HG02943 (cell line): Measurements from ENCODE around the gene FAM13B.
"Not testable (repeated sequence)": the region's sequence is repeated elsewhere in the genome, so short reads cannot be mapped to it uniquely, and the experiment has no call there.

Experiments
- ATAC-seq: cut with Tn5 transposase; IDR thresholded peaks from one replicate; pipeline ENCODE4 v1.9.1; 2021; ENCODE audit warnings: mild to moderate bottlenecking, low read depth, moderate library complexity; ENCODE audit not compliant: unreplicated experiment

The FAM13B gene

GRCh38 chr5:138032572-138033385 lies at the start of gene FAM13B:
Gene FAM13B (minus strand): TSS chr5:138033079. CDS start chr5:138019111, 13,968 bp downstream.
- peak; percentile 45 for ATAC-seq

DNA sequence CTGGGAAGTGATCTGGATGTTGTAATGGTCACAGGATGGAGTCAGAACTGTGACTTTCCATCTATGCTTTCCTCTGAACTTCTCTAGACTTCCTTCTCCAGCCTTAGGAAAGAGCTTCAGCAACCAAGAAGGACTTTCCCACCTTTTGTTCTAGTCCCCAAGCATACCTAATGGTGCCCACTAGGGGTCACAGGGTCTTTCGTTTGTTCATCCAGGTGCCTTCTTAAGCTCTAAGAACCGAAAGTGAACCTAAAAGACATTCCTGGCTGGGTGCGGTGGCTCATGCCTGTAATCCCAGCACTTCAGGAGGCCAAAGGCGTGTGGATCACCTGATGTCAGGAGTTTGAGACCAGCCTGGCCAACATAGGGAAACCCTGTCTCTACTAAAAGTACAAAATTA lies 49.2 kb upstream of the FAM13B start:
- no peak for ATAC-seq

DNA sequence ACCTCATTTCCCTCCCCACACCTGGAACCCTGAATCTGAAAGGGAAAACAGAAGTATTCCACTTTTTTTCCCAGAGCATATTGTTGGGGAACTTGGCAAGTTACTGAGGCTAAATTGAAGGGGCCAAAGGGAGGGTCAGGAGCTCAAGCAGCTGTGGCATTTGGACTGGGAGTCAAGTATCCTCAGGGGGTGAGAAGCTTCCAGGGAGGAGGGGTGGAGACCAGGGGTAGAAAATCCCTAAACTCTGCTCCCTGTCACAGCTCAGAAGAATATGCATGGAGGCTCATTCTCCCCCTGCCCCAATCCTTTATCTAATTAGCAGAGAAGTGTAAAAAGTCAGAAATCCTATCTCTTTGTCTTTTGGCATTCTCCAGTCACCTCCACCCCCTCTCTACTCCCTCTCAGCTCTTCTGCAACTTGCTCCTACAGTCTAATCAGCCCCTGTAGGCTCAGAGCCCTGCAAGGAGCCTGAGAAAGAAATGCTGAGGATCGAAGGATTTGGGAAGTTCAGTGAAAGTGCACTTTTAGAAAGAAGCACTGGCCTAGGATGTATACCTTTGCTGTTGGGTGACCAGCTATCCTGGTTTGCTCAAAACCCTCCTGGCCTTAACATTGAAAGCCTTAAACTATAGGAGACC lies 45.2 kb upstream of the FAM13B start:
- ATAC-seq: no peak

- ATAC-seq: no peak
These were observed 44.3 kb upstream of the FAM13B start for GRCh38 chr5:138077064-138077696.

GRCh38 chr5:138070026-138070425 lies 37.1 kb upstream of the FAM13B start:
- ATAC-seq: not testable (repeated sequence)

DNA sequence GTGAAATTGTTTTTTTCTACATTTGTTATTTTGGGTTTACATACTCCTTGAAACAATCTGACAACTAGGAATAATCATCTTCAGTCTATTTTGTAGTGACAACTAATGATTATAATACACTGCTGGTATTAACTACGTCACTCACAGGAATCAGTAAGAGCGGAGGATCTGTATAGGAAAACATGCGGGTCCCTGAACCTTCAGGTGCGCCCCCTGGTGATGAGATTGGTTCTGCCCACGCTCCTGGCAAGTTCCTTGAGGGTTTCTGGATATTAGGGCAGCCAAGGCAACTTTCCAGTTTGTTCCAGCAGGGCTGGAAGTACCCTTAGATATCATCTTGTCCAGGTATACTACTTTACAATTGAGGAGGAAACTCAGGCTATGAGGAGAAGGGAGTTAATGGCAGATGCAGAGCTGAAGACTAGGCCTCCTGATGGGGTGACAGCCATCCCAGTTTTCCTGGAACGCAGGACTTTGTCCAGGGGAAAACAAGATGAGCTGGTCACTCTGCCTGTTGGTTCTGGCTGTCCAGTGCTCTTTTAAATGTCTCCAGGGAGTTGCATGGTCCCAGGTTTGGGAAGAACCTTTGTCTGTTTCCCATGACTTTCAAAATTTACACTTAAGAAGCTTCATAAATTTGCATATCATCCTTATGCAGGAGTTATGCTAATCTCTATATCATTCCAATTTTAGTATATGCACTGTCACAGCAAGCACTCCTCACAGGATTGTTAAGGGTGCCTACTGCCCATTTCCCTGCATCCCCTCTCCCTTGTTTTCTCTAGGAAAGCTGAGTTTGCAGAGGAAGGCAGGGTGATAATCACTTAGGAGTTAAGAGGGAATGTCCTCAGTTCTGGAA lies 36.1 kb upstream of the FAM13B start:
- ATAC-seq: no peak

- no peak for ATAC-seq
These were observed 35.1 kb upstream of the FAM13B start for GRCh38 chr5:138067945-138068344.

DNA sequence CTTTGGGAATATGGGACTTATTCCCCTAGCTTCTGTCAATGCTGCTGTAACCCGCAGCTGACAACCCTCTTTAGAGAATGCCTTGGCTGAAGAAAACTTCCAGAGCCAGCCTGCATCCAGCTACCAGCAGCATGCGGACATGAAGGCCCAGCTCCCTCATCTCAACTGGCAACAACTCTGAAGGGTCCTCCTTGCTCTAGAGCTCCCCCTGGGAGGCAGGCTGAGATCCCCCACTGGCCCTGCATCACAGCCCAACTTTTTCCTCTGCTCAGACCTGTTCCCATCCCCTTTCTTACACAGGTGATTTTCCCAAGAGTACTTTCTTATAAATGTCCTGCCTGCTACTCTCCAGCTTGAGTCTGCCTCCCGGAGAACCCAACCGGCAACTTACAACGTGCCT lies 32.2 kb upstream of the FAM13B start:
- no peak for ATAC-seq

DNA sequence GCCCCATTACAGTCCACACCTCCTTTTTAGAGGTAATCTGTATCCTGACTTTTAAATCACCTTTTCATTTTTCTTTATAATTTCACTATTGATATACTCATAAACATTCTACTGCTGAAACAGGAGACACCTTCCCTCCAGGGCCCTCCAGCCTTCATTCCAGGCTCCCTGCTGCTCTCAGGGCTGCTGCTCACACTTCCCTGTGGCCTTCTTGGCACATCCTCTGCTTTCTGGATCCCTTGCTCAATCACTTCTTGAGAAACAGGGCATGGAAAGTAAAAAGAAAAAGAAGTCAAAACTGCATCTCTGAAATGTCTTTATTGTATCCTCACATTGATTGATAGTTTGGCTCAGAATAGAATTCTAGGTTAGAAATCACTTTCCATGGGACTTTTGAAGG lies 31.6 kb upstream of the FAM13B start:
- ATAC-seq: no peak

DNA sequence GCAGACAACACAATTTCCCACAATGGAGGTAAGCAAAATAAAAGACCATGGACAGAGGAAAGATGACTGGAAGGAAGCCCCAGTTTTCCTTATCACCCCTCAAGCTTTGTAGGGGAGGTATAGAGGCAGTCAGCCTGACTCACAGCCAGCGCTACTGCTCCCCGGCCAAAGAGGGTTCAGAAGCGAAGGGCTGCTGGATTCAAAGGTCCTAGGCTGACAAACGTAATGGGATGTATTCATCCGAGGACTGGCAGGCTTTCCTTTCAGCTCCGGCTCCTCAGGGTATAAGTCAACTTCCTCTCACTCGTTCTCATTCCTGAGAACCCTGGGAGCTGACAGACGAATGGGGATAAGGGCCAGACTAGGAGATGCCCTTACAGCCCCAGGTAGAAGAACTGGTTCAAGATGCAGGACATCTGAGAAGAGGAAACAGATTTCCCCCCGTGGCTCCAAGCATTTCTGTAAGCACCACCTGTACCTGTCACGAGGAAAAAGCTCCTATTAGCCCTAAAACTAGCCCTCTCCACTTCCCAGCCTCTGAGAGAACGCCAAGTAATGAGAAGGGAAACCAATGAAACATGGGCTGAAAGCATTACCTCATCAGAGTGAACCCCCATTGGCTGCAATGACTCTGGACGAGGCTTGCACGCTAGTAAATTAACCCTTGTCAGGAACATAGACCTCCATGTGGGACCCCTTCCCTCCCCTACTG lies 22.1 kb upstream of the FAM13B start:
- ATAC-seq: no peak

GRCh38 chr5:138054206-138054605 lies 21.3 kb upstream of the FAM13B start:
- ATAC-seq: no peak

DNA sequence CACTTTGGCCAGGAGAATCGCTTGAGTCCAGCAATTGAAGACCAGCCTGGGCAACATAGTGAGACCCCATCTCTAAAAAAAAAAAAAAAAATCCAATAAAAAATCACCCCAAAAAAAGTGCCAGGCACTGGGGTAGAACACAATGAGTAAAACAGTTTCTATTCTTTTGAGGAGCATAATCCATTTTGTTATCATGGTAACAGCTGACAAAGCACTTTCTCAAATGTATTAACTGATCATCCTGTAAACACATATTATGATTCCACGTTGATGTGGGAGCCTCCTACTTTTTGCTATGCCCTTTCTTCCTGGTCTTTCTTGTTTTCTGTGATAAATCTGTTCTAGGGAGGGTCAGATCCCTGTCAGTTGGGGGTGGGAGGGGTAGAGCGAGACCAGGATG lies 20.7 kb upstream of the FAM13B start:
- no peak for ATAC-seq

DNA sequence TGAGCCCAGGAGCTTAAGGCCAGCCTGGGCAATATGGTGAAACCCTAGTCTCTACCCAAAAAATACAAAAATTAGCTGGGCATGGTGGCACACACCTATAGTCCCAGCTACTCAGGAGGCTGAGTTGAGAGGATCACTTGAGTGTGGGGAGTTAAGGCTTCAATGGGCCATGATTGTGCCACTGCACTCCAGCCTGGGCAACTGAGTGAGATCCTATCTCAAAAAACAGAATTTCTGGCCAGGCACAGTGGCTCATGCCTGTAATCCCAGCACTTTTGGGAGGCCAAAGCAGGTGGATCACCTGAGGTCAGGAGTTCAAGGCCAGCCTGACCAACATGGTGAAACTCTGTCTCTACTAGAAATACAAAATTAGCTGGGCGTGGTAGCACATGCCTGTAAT lies 19.8 kb upstream of the FAM13B start:
- not testable (repeated sequence) for ATAC-seq

DNA sequence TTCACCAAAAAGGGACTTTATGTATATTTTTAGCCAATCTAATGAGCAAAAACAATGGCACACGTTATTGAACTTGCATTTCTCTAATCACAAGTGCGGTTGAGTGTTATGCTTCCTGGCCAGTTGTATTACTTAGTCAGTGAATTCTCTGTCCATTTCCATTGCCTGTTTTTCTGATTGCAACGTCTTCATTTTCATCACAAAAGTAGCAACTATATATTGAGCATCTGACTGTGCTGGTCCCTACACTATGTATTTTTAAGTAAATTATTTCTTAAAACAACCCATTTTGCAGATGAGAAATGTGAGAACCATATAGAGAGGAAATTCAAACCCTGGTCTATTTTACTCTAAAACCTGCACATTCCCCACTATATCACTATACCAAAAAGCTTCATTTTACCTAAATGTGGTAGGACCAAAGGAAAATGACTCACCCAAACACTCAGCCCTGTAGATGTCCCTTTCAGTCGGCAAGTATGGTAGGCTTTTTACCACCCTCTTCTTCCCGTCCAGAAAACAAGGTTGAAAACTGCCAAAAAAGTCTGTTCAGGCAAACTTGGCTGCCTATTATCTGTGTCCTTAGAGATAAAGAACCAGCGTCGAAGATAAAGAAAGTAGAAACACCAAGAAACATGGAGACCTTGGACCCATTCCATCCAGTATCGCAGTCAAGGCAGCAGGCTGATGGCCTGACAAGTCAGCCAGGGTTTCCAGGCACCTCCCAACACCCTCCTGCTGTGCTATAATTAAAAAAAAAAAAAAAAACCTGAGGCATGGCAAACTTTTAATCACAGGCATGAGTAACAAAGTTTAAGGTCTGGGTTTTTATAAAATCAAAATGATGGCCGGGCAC lies 18.8 kb upstream of the FAM13B start:
- no peak for ATAC-seq

GRCh38 chr5:138045283-138045682 lies 12.4 kb upstream of the FAM13B start:
- not testable (repeated sequence) for ATAC-seq

- no peak for ATAC-seq
These were observed 5.9 kb upstream of the FAM13B start for GRCh38 chr5:138038826-138039225.

DNA sequence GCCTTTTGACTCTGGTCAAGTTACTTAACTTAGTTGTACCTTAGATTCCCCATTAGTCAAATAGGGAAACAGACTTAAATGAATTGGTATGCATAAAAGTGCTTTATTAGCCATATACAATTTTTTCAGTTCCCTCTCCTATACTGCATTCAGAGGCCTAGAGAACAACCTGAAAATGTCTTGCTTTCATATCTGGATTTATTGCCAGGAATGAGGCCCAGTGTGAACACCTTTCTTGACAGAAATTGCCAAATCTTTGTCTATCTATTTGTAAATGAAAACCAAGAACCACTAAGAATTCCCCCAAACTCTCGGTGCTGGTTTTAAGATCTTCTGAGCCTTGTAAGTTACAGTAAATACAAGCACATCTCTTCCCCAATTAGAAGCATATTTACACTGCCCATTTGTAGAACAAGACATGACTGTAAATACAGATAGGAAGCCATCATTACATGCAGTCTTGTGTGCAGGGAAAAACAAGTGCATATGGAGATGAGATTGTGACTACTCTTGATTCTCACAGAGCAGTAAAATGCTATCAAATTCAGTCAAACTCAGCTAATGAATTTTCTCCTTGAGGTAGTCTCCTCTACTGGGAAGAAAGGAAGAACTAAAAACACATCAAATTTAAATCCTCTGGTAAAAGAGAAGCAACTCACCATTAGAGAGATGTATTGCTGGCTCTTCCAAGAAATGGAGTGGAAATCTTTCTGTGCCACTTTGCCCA lies 5.2 kb upstream of the FAM13B start:
- ATAC-seq: no peak

DNA sequence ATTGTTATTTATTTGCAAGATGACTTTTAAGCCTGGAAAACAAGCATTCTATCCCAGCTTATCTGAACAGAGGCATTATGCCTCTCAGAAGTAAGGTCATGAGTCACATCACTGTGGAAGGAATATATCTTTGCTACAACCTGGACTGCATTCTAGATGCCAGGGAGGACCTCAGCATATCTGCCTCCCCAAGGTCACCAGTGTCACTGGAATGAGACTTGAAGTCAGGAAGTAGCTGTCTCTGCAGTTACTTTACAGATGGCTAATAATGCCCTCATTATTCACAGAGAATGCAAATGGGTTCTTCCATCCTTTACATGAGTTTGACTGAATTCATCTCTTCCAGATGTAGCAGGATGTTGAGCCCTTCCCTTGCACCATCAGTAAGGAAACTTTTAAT lies 4.4 kb upstream of the FAM13B start:
- no peak for ATAC-seq
